Activated CD4-positive, CD25-positive, alpha-beta regulatory T cell treated with anti-CD3 and anti-CD28 coated beads, Interleukin-2, amount 50 U/mL, for 24 hours (primary cell): Measurements from ENCODE around the gene DNAH2.

ENCODE experiments used
- ATAC-seq, 2 donors: fragments of 150-1000 bp; cut with Tn5 transposase; one replicate each; pipeline ENCODE4 v1.10.0; 2021; ENCODE audit warnings: mild to moderate bottlenecking in 1 of 2, moderate library complexity in 1 of 2

DNAH2 gene

GRCh38 chr17:7840875-7841274, 123.3 kb downstream of the DNAH2 start:
- no peak for ATAC-seq

GRCh38 chr17:7841396-7841914, 123.9 kb downstream of the DNAH2 start:
- ATAC-seq = peak; percentile 58 to 62

GRCh38 chr17:7841915-7842379, 124.4 kb downstream of the DNAH2 start:
- ATAC-seq = peak; percentile 9 to 12

GRCh38 chr17:7842380-7843256, 125.1 kb downstream of the DNAH2 start:
- peak; percentile 48 to 53 for ATAC-seq

- no peak for ATAC-seq
Observed at GRCh38 chr17:7843257-7843535, 125.7 kb downstream of the DNAH2 start.

- ATAC-seq = peak; percentile 6 to 9
Observed at GRCh38 chr17:7843536-7844291, 126.2 kb downstream of the DNAH2 start.

GRCh38 chr17:7844292-7845154, 127.0 kb downstream of the DNAH2 start:
- peak; percentile 39 to 42 for ATAC-seq

GRCh38 chr17:7845359-7846062, 128.0 kb downstream of the DNAH2 start:
- ATAC-seq = no peak

GRCh38 chr17:7846063-7846735, 128.7 kb downstream of the DNAH2 start:
- no peak for ATAC-seq

- ATAC-seq = no peak
Observed at GRCh38 chr17:7846765-7847661, 129.5 kb downstream of the DNAH2 start.

GRCh38 chr17:7848131-7848579, 130.6 kb downstream of the DNAH2 start:
- ATAC-seq = no peak

GRCh38 chr17:7848739-7849129, 131.2 kb downstream of the DNAH2 start:
- ATAC-seq = no peak

GRCh38 chr17:7849130-7849750, 131.7 kb downstream of the DNAH2 start:
- ATAC-seq = no peak

GRCh38 chr17:7849751-7850504, 132.4 kb downstream of the DNAH2 start:
- ATAC-seq = no peak

GRCh38 chr17:7850701-7851437, 133.3 kb downstream of the DNAH2 start:
- no peak for ATAC-seq

- peak; percentile 88 for ATAC-seq
Observed at GRCh38 chr17:7851438-7852261, 134.1 kb downstream of the DNAH2 start.

- ATAC-seq = no peak
Observed at GRCh38 chr17:7852262-7852670, 134.7 kb downstream of the DNAH2 start.
